ENCODE measurements around the gene SUPT20HL1.

The SUPT20HL1 gene

DNA sequence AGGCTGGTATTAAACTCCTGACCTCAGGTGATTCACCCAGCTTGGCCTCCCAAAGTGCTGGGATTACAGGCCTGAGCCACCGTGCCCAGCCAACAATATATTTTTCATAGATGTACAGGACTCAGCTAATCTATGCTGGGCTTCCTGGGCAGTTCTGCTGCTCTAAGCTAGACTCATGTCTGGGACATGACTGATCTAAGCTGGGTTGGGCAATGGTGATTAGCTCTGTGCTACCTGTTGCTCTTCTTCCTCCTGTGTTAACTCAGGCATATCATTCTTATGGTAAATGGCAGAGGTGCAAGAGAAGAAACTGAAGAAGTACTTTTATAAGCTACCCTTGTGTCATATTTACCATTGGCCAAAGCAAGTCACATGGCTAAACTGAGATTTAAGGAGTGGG is 35.2 kb upstream of the SUPT20HL1 start:
- TF ChIP-seq, protein P1, sequence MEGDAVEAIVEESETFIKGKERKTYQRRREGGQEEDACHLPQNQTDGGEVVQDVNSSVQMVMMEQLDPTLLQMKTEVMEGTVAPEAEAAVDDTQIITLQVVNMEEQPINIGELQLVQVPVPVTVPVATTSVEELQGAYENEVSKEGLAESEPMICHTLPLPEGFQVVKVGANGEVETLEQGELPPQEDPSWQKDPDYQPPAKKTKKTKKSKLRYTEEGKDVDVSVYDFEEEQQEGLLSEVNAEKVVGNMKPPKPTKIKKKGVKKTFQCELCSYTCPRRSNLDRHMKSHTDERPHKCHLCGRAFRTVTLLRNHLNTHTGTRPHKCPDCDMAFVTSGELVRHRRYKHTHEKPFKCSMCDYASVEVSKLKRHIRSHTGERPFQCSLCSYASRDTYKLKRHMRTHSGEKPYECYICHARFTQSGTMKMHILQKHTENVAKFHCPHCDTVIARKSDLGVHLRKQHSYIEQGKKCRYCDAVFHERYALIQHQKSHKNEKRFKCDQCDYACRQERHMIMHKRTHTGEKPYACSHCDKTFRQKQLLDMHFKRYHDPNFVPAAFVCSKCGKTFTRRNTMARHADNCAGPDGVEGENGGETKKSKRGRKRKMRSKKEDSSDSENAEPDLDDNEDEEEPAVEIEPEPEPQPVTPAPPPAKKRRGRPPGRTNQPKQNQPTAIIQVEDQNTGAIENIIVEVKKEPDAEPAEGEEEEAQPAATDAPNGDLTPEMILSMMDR (IDR thresholded peaks at IDR 0.05), result no peak
- TF ChIP-seq ZFX (IDR thresholded peaks at IDR 0.05; ENCODE audit: borderline replicate concordance), result no peak
- no peak overlapping the region for H3K27ac ChIP-seq

DNA sequence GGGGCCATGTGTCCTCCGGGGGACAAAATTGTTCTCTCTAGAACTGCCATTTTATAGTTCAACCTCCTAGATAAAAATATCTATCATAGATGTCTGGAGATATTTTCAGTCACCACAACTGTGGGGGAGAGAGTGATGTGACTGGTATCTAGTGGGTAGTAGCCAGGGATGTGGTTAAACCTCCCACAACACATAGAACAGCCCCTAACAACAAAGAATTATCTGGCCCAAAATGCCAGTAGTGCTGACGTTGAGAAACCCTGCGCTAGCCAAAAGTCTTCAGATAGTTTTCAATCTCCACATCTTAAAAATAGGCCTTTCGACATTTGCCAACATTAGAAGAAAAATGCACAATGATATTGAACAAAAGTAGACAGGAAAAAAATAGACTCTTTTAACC is 27.6 kb upstream of the SUPT20HL1 start:
- TF ChIP-seq ZFX (IDR thresholded peaks at IDR 0.05; ENCODE audit: borderline replicate concordance), result no peak
- TF ChIP-seq, protein P1 (IDR thresholded peaks at IDR 0.05), result no peak
- H3K27ac ChIP-seq, result no peak overlapping the region

DNA sequence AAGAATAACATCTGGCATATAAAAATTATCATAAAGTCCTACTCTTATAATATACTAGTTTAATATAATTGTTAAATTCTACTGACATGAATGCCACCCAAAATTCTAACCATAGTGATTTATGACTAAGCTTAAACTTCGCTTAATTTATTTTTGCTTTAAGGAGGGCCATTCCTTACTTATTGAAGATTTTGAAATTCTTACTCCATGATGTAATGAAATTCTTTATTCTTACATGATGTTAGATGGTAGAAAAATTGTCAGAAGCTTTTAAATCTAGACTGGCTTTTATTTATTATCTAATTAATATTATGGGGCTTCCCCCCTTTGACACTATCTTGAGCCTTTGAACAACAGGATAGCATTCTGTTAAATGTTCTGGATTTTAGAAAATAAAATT is 27.1 kb upstream of the SUPT20HL1 start:
- H3K27ac ChIP-seq, result no peak overlapping the region
- TF ChIP-seq, protein P1 (IDR thresholded peaks at IDR 0.05), result no peak
- no peak for TF ChIP-seq ZFX (IDR thresholded peaks at IDR 0.05; ENCODE audit: borderline replicate concordance)

DNA sequence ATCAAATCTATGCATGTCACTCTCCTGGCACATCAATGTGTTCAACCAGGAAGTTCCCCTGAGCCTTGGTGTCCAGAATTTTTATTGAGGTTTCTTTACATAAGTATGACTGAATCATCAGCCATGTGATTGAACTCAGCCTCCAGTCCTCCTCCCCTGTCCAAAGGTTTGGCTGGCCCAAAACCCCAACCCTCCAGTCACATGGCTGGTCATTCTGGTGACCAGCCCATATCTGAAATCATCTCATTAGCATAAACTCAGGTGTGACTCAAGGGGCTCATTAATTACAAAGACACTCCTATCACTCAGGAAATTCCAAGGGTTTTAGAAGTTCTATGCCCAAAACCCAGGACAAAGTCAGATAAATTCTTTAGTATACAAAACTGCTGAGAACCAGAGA is 26.0 kb upstream of the SUPT20HL1 start:
- no peak overlapping the region for H3K27ac ChIP-seq

DNA sequence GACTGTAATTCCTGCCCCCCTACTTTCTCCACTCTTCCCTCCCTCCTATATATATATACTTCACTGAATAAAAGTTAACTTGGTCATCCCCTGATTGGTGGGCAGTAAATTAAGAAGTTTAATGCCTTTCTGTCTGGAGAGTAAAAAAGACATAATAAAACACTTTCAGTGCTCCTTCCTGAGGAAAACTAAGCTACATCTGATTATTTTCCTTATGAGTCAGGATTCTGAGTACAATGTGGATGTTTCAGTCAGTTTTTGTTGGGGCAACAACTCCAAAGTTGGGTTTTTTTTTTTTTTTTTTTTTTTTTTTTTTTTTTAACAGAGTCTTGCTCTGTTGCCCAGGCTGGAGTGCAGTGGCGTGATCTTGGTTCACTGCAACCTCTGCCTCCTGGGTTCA is 24.6 kb upstream of the SUPT20HL1 start:
- H3K27ac ChIP-seq, result no peak overlapping the region
- TF ChIP-seq, protein P1 (IDR thresholded peaks at IDR 0.05), result no peak
- TF ChIP-seq ZFX (IDR thresholded peaks at IDR 0.05; ENCODE audit: borderline replicate concordance), result no peak

More for the DNA sequence above, 26.0 kb upstream of the SUPT20HL1 start:
- no peak for TF ChIP-seq ZFX (IDR thresholded peaks at IDR 0.05; ENCODE audit: borderline replicate concordance)
- TF ChIP-seq, protein P1 (IDR thresholded peaks at IDR 0.05), result no peak

DNA sequence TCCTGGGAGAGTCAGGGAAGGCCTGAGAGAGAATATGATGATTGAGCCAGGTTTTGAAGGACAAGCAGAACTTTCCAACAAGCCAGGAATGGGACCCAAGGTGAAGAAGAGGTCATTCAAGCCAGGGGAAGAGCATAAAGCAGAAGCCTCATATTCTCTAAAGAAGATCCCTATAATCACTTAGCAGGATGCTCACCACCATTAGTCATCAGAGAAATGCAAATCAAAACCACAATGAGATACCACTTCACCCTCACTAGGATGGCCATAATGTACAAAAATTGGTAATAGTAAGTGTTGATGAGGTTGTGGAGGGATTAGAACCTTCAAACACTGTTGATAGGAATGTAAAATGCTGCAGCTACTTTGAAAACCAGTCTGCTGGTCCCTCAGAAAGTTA is 20.5 kb upstream of the SUPT20HL1 start:
- no peak overlapping the region for H3K27ac ChIP-seq
- no peak for TF ChIP-seq ZFX (IDR thresholded peaks at IDR 0.05; ENCODE audit: borderline replicate concordance)
- TF ChIP-seq, protein P1 (IDR thresholded peaks at IDR 0.05), result no peak

DNA sequence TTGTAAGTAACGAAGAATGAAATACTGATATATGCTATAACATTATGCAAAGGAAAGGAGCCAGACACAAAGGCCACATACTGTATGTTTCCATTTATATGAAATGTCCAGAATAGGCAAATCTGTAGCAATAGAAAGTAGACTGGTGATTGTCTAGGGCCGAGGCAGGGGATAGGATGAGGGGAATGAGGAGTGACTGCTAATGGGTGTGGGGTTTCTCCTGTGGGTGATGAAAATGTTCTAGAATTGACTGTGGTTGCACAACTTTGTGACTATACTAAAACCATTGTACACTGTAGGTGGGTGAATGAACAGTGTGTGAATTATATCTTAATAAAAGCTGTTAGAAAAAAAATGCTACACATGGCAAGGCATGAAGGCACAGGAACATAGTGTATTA is 19.9 kb upstream of the SUPT20HL1 start:
- TF ChIP-seq ZFX (IDR thresholded peaks at IDR 0.05; ENCODE audit: borderline replicate concordance), result no peak
- TF ChIP-seq, protein P1 (IDR thresholded peaks at IDR 0.05), result no peak
- no peak overlapping the region for H3K27ac ChIP-seq

All from 22Rv1 (cell line).